Neuronal stem cell (in vitro differentiated cells): ENCODE results near the gene STAT3.
A peak's percentile ranks its signal among the peaks of the same experiment; 100 is the strongest.

Source experiments
- DNase-seq: peaks from one replicate; pipeline ENCODE4 v3.0.0-alpha.2; 2013; ENCODE audit warnings: low spot score
- H2AFZ ChIP-seq: one replicate; pipeline ENCODE4 v1.6.1; 2013; ENCODE audit warnings: mild to moderate bottlenecking, low read length, inconsistent platforms
- H2AK5ac ChIP-seq: 2 replicates; pipeline ENCODE4 v1.6.1; 2013; ENCODE audit warnings: low read depth, mild to moderate bottlenecking, inconsistent platforms, low read length, moderate library complexity, mixed read lengths
- H2BK120ac ChIP-seq: 2 replicates; pipeline ENCODE4 v1.6.1; 2013; ENCODE audit warnings: low read depth, mild to moderate bottlenecking, inconsistent platforms, low read length, moderate library complexity, mixed read lengths
- H2BK12ac ChIP-seq: one replicate; pipeline ENCODE4 v1.6.1; 2013; ENCODE audit warnings: low read length, inconsistent platforms
- H2BK15ac ChIP-seq: 2 replicates; pipeline ENCODE4 v1.6.1; 2013; ENCODE audit warnings: mild to moderate bottlenecking, low read length, inconsistent platforms, mixed read lengths
- H2BK5ac ChIP-seq: one replicate; pipeline ENCODE4 v1.6.1; 2013; ENCODE audit warnings: inconsistent platforms, mild to moderate bottlenecking, low read length, moderate library complexity
- H3K14ac ChIP-seq: one replicate; pipeline ENCODE4 v1.6.1; 2013; ENCODE audit warnings: low read length, inconsistent platforms
- H3K18ac ChIP-seq: 2 replicates; pipeline ENCODE4 v1.6.1; 2013; ENCODE audit warnings: low read length, inconsistent platforms
- H3K23ac ChIP-seq: 2 replicates; pipeline ENCODE4 v1.6.1; 2013; ENCODE audit warnings: low read depth, mild to moderate bottlenecking, mixed read lengths, low read length, inconsistent platforms; ENCODE audit not compliant: poor library complexity
- H3K27ac ChIP-seq: replicated peaks from 3 replicates; pipeline ENCODE4 v1.5.1; 2013; ENCODE audit warnings: low read length, inconsistent platforms
- H3K27me3 ChIP-seq, 3 experiments: 2 replicates each; pipeline ENCODE4 v1.6.1; 2013; ENCODE audit warnings: low read length in 3 of 3, mild to moderate bottlenecking in 2 of 3, inconsistent platforms in 1 of 3, low read depth in 1 of 3, mixed read lengths in 1 of 3, moderate library complexity in 1 of 3; ENCODE audit not compliant: control insufficient read depth in 3 of 3, insufficient read depth in 3 of 3
- H3K36me3 ChIP-seq, 2 donors: replicated peaks in 1 of 2; 2 replicates each; pipeline ENCODE4 v1.6.1; 2013; ENCODE audit warnings: low read length in 2 of 2; ENCODE audit not compliant: control insufficient read depth in 2 of 2, insufficient read depth in 2 of 2
- H3K4ac ChIP-seq: 2 replicates; pipeline ENCODE4 v1.6.1; 2013; ENCODE audit warnings: inconsistent platforms, mild to moderate bottlenecking, low read length, moderate library complexity
- H3K4me1 ChIP-seq, 2 donors: 1 replicate in 1 of 2; 2 replicates in 1 of 2; pipeline ENCODE4 v1.6.1; 2013; ENCODE audit warnings: low read length in 2 of 2, low read depth in 1 of 2; ENCODE audit not compliant: control insufficient read depth in 2 of 2, insufficient read depth in 1 of 2
- H3K4me2 ChIP-seq: one replicate; pipeline ENCODE4 v1.6.1; 2013; ENCODE audit warnings: mild to moderate bottlenecking, low read length, inconsistent platforms; ENCODE audit not compliant: insufficient read depth, poor library complexity, severe bottlenecking
- H3K4me3 ChIP-seq, 2 donors: 2 replicates each; pipeline ENCODE4 v1.5.1; 2013; ENCODE audit warnings: low read length in 2 of 2, mild to moderate bottlenecking in 2 of 2, inconsistent platforms in 1 of 2, moderate library complexity in 1 of 2
- H3K79me1 ChIP-seq: one replicate; pipeline ENCODE4 v1.6.1; 2013; ENCODE audit warnings: low read depth, mild to moderate bottlenecking, inconsistent platforms, low read length, moderate library complexity
- H3K9ac ChIP-seq: one replicate; pipeline ENCODE4 v1.6.1; 2013; ENCODE audit warnings: mild to moderate bottlenecking, low read depth, low read length, inconsistent platforms; ENCODE audit not compliant: poor library complexity
- H3K9me3 ChIP-seq, 2 donors: replicated peaks in 1 of 2; 2 replicates each; pipeline versions ENCODE3 to v1.6.1; 2013; ENCODE audit warnings: low read length in 2 of 2, mild to moderate bottlenecking in 2 of 2, inconsistent platforms in 1 of 2, low read depth in 1 of 2, mixed read lengths in 1 of 2, moderate library complexity in 1 of 2; ENCODE audit not compliant: control insufficient read depth in 2 of 2, insufficient read depth in 1 of 2
- H4K8ac ChIP-seq: one replicate; pipeline ENCODE4 v1.6.1; 2013; ENCODE audit warnings: low read depth, mild to moderate bottlenecking, inconsistent platforms, low read length, moderate library complexity
- H4K91ac ChIP-seq: one replicate; pipeline ENCODE4 v1.6.1; 2013; ENCODE audit warnings: low read length, low read depth, mild to moderate bottlenecking, inconsistent platforms; ENCODE audit not compliant: poor library complexity
- WGBS, 2 donors: extraction: QIAGEN DNeasy Blood & Tissue Kit; methylation state at CpG; one replicate each; pipeline ENCODE4 v1.1.7; 2013; ENCODE audit warnings: missing lambda C conversion rate in 2 of 2, mixed read lengths in 1 of 2; ENCODE audit not compliant: insufficient read length in 2 of 2, insufficient replicate concordance in 1 of 2; ENCODE audit errors: extremely low coverage in 2 of 2; 5-methylcytosine and 5-hydroxymethylcytosine counted together

STAT3 gene

GRCh38 chr17:42291129-42291528, 97.1 kb downstream of the STAT3 start:
- no peak overlapping the region for H3K4me2 ChIP-seq
- no peak overlapping the region for H2BK12ac ChIP-seq
- H3K14ac ChIP-seq = peak overlapping the region; percentile 94
- H3K9ac ChIP-seq = no peak overlapping the region
- H3K18ac ChIP-seq = no peak overlapping the region
- no peak overlapping the region for H3K23ac ChIP-seq
- H2BK5ac ChIP-seq = no peak overlapping the region
- no peak overlapping the region for H2AK5ac ChIP-seq
- H3K4me1 ChIP-seq = peaks cover 2 to 13% of the 10 kb centered on the region in 2 donors
- DNase-seq = no peak
- H3K9me3 ChIP-seq = no peaks in the 10 kb centered on the region
- no peak overlapping the region for H4K91ac ChIP-seq
- no peaks in the 10 kb centered on the region for H3K36me3 ChIP-seq
- H3K4me3 ChIP-seq = no peak overlapping the region
- H3K27ac ChIP-seq = no peak overlapping the region
- H4K8ac ChIP-seq = no peak overlapping the region
- no peak overlapping the region for H2BK120ac ChIP-seq
- no peak overlapping the region for H3K4ac ChIP-seq
- H2AFZ ChIP-seq = no peak overlapping the region
- H2BK15ac ChIP-seq = no peak overlapping the region
- WGBS, 2 donors = no CpG with 5 or more reads among the region's 11 CpGs
- peaks cover 7 to 46% (median 38%) of the 10 kb centered on the region in 3 experiments for H3K27me3 ChIP-seq
- peaks cover 2% of the 10 kb centered on the region for H3K79me1 ChIP-seq

GRCh38 chr17:42290577-42290976, 97.7 kb downstream of the STAT3 start:
- no peak overlapping the region for H2AK5ac ChIP-seq
- H3K4me3 ChIP-seq = no peak overlapping the region
- no peaks in the 10 kb centered on the region for H3K36me3 ChIP-seq

GRCh38 chr17:42289611-42290181, 98.5 kb downstream of the STAT3 start:
- H2BK12ac ChIP-seq = no peak overlapping the region
- H2BK5ac ChIP-seq = peak overlapping the region; percentile 66
- DNase-seq = no peak
- H3K9me3 ChIP-seq = no peaks in the 10 kb centered on the region
- no peak overlapping the region for H3K14ac ChIP-seq
- H3K4me3 ChIP-seq = no peak overlapping the region
- H3K18ac ChIP-seq = no peak overlapping the region
- H4K91ac ChIP-seq = no peak overlapping the region
- peak overlapping the region; percentile 91 for H3K23ac ChIP-seq
- H3K27ac ChIP-seq = no peak overlapping the region
- no peaks in the 10 kb centered on the region for H3K36me3 ChIP-seq
- peak overlapping the region; percentile 78 for H2AFZ ChIP-seq
- peak overlapping the region; percentile 96 for H2AK5ac ChIP-seq
- no CpG with 5 or more reads among the region's 9 CpGs for WGBS, 2 donors
- H2BK120ac ChIP-seq = no peak overlapping the region
- H3K4me1 ChIP-seq = peaks cover 2 to 13% of the 10 kb centered on the region in 2 donors
- H3K4ac ChIP-seq = peak overlapping the region; percentile 84
- H4K8ac ChIP-seq = no peak overlapping the region
- H3K4me2 ChIP-seq = no peak overlapping the region
- peak overlapping the region; percentile 89 for H2BK15ac ChIP-seq
- peak overlapping the region; percentile 44 for H3K9ac ChIP-seq
- peaks cover 2% of the 10 kb centered on the region for H3K79me1 ChIP-seq
- peaks cover 7 to 45% (median 38%) of the 10 kb centered on the region in 3 experiments for H3K27me3 ChIP-seq

More at GRCh38 chr17:42290577-42290976, 97.7 kb downstream of the STAT3 start:
- no peak overlapping the region for H3K23ac ChIP-seq
- H3K9ac ChIP-seq = no peak overlapping the region
- H2BK120ac ChIP-seq = no peak overlapping the region
- peaks cover 2% of the 10 kb centered on the region for H3K79me1 ChIP-seq
- H3K14ac ChIP-seq = no peak overlapping the region
- WGBS, 2 donors = no CpG with 5 or more reads among the region's 5 CpGs
- H3K27ac ChIP-seq = no peak overlapping the region
- no peak overlapping the region for H3K4ac ChIP-seq
- H2BK5ac ChIP-seq = no peak overlapping the region
- H3K9me3 ChIP-seq = no peaks in the 10 kb centered on the region
- no peak overlapping the region for H2BK12ac ChIP-seq
- no peak overlapping the region for H2AFZ ChIP-seq
- no peak overlapping the region for H2BK15ac ChIP-seq
- peaks cover 7 to 46% (median 38%) of the 10 kb centered on the region in 3 experiments for H3K27me3 ChIP-seq
- no peak overlapping the region for H3K4me2 ChIP-seq
- H4K91ac ChIP-seq = no peak overlapping the region
- peaks cover 2 to 13% of the 10 kb centered on the region in 2 donors for H3K4me1 ChIP-seq
- no peak for DNase-seq
- H3K18ac ChIP-seq = no peak overlapping the region
- no peak overlapping the region for H4K8ac ChIP-seq

GRCh38 chr17:42288803-42289610, 99.2 kb downstream of the STAT3 start:
- Histone ChIP-seq H3K79me1 (peaks cover 2% of the 10 kb centered on the region), H3K18ac (peak overlapping the region; percentile 85), H3K27me3 (peaks cover 7 to 39% (median 38%) of the 10 kb centered on the region in 3 experiments), H3K14ac (no peak overlapping the region), H3K4me1 (peaks cover 2 to 14% of the 10 kb centered on the region in 2 donors), H3K4me3 (peak overlapping the region in 1 of 2 donors; percentile 79), H3K9me3 (no peaks in the 10 kb centered on the region), H2BK12ac (peak overlapping the region; percentile 41), H3K4ac (peak overlapping the region; percentile 84), H3K9ac (peak overlapping the region; percentile 44), H3K23ac (peak overlapping the region; percentile 91), H3K27ac (no peak overlapping the region), H2AK5ac (peak overlapping the region; percentile 96), H2BK15ac (peak overlapping the region; percentile 89), H2BK5ac (peak overlapping the region; percentile 66), H2BK120ac (no peak overlapping the region), H4K91ac (no peak overlapping the region), H4K8ac (peak overlapping the region; percentile 17), H3K36me3 (no peaks in the 10 kb centered on the region), H2AFZ (peak overlapping the region; percentile 78), H3K4me2 (peak overlapping the region; percentile 83)
- no peak for DNase-seq
- no CpG with 5 or more reads among the region's 44 CpGs for WGBS, 2 donors
